Kidney (tissue), 14 donors: ENCODE data around the gene DLX4. TPM values are rescaled to one million over a fixed set of nuclear protein-coding genes. Genes with fewer than 3 reads are reported as not detected.

Source experiments
- DNase-seq, 5 donors: peaks; one replicate each; pipeline ENCODE4 v3.0.0-alpha.2; 2013 to 2020
- FAIRE-seq: peaks from 2 replicates; lab custom pipeline; 2012; peaks lifted over from hg19 to GRCh38; lab: Jason Lieb, UNC
- H3K27ac ChIP-seq, 2 donors: one replicate each; pipeline ENCODE4 v1.7.0; 2013; ENCODE audit warnings: low read depth in 2 of 2, low read length in 2 of 2, inconsistent platforms in 1 of 2
- H3K27me3 ChIP-seq: one replicate; pipeline ENCODE4 v1.7.1; 2013; ENCODE audit warnings: low read length, inconsistent platforms; ENCODE audit not compliant: control insufficient read depth, insufficient read depth
- H3K36me3 ChIP-seq, 3 donors: one replicate each; pipeline versions ENCODE4 v1.7.0 to v1.7.1; 2013; ENCODE audit warnings: low read length in 3 of 3, control low read depth in 1 of 3, inconsistent platforms in 1 of 3; ENCODE audit not compliant: insufficient read depth in 3 of 3, control insufficient read depth in 2 of 3
- H3K4me1 ChIP-seq, 3 donors: one replicate each; pipeline versions ENCODE4 v1.7.0 to v1.7.1; 2013; ENCODE audit warnings: low read length in 3 of 3, inconsistent platforms in 1 of 3, low read depth in 1 of 3; ENCODE audit not compliant: control insufficient read depth in 2 of 3, insufficient read depth in 2 of 3
- H3K4me3 ChIP-seq, 3 donors: one replicate each; pipeline versions ENCODE4 v1.7.0 to v1.8.1; 2013; ENCODE audit warnings: low read length in 3 of 3, control low read depth in 1 of 3, inconsistent platforms in 1 of 3
- H3K9ac ChIP-seq, 3 donors: one replicate each; pipeline versions ENCODE4 v1.7.0 to v1.7.1; 2013; ENCODE audit warnings: low read length in 3 of 3, control low read depth in 1 of 3, inconsistent platforms in 1 of 3
- H3K9me3 ChIP-seq, 3 donors: one replicate each; pipeline versions ENCODE4 v1.7.0 to v1.7.1; 2013; ENCODE audit warnings: low read length in 3 of 3, control low read depth in 1 of 3, inconsistent platforms in 1 of 3; ENCODE audit not compliant: control insufficient read depth in 2 of 3, insufficient read depth in 1 of 3
- CTCF ChIP-seq: IDR thresholded peaks from 3 replicates; pipeline ENCODE4 v1.5.1; 2012; ENCODE audit warnings: mild to moderate bottlenecking, moderate library complexity, borderline replicate concordance; ENCODE audit not compliant: insufficient read depth; ENCODE audit errors: extremely low read depth
- intact Hi-C: fragments of 100-400 bp; cut with DNase I; formaldehyde crosslinking; loops from one replicate; pipeline ENCODE4 v1.11.1; 2022
- polyA plus RNA-seq: library from polyadenylated mRNA; stranded (reverse); fragments of 350-450 nt; fragmentation: Illumina TruSeq; extraction: RNeasy Lipid Tissue Mini Kit (QIAGEN cat#74804); gene quantifications from one replicate; pipeline ENCODE4 v1.2.3, GENCODE V29; 2014; ENCODE audit warnings: low read depth, low replicate concordance; ENCODE audit not compliant: insufficient read depth
- total RNA-seq: library from RNA; stranded (reverse); fragmentation: NEBNext Ultra II Directional; extraction: Animal tissue kit (Norgen Biotek cat#: 25700); gene quantifications from one replicate; pipeline ENCODE4 v1.2.1, GENCODE V29; 2021
- donor health status: control.
- donor health status: control.
- donor health status: control.
- donor health status: control.
- donor health status: control.
- donor health status: DM: yes; HTN: yes; CAD: no.
- donor health status: Normal renal cell carcinoma (clear cell type).

The DLX4 gene
- total and polyA plus RNA-seq, 2 donors from 2014 or later: 0.44 TPM; not detected in 1

GRCh38 chr17:49963626-49964302 lies 5.2 kb upstream of the DLX4 start:
- no peak for TF ChIP-seq CTCF
- FAIRE-seq: no peak
- Histone ChIP-seq H3K4me3 (no peak overlapping the region), H3K9ac (no peak overlapping the region), H3K27me3 (peaks cover 60% of the 10 kb centered on the region), H3K36me3 (no peaks in the 10 kb centered on the region), H3K4me1 (peaks cover 0 to 5% (median 2%) of the 10 kb centered on the region in 3 donors), H3K9me3 (no peaks in the 10 kb centered on the region), H3K27ac (no peak overlapping the region)
- DNase-seq: peak in 3 of 5 donors; percentile 60 to 65 (median 60)
- intact Hi-C loops: no loop called here

- Histone ChIP-seq H3K9me3 (no peaks in the 10 kb centered on the region), H3K27me3 (peaks cover 60% of the 10 kb centered on the region), H3K4me1 (peaks cover 0 to 7% (median 3%) of the 10 kb centered on the region in 3 donors), H3K4me3 (no peak overlapping the region), H3K27ac (no peak overlapping the region), H3K36me3 (no peaks in the 10 kb centered on the region), H3K9ac (no peak overlapping the region)
- DNase-seq (peak in 2 of 5 donors; percentile 40 to 69), FAIRE-seq (no peak)
- intact Hi-C loops: no loop called here
- TF ChIP-seq CTCF: no peak
These were observed 4.7 kb upstream of the DLX4 start for GRCh38 chr17:49964303-49964768.

GRCh38 chr17:49964769-49965523 lies 4.0 kb upstream of the DLX4 start:
- DNase-seq (peak in 2 of 5 donors; percentile 42 to 46), FAIRE-seq (no peak)
- intact Hi-C loops: no loop called here
- Histone ChIP-seq H3K27me3 (peaks cover 65% of the 10 kb centered on the region), H3K4me1 (peaks cover 0 to 10% (median 3%) of the 10 kb centered on the region in 3 donors), H3K9ac (no peak overlapping the region), H3K9me3 (no peaks in the 10 kb centered on the region), H3K27ac (no peak overlapping the region), H3K4me3 (no peak overlapping the region), H3K36me3 (no peaks in the 10 kb centered on the region)
- no peak for TF ChIP-seq CTCF
